Thoracic aorta (tissue), 2 donors: ENCODE results near the gene ERBB4. TPM values are rescaled to one million over a fixed set of nuclear protein-coding genes. Genes with fewer than 3 reads are reported as not detected.

Experiments
- ATAC-seq: fragments of 150-250 bp; one replicate; pipeline ENCODE4 v1.8.0; 2017; ENCODE audit warnings: low read depth; ENCODE audit not compliant: insufficient number of reproducible peaks, low FRiP score
- DNase-seq: peaks from one replicate; pipeline ENCODE4 v3.0.0-alpha.2; 2020; ENCODE audit warnings: low spot score
- H3K27ac ChIP-seq, 2 donors: fragments of 200-600 bp; sonication (generic); 1 replicate in 1 of 2; 2 replicates in 1 of 2; pipeline ENCODE4 v1.5.1; 2016; ENCODE audit warnings: mild to moderate bottlenecking in 2 of 2, moderate library complexity in 2 of 2
- H3K27me3 ChIP-seq: fragments of 200-600 bp; sonication (generic); replicated peaks from 2 replicates; pipeline ENCODE4 v1.6.0; 2016; ENCODE audit warnings: mild to moderate bottlenecking; ENCODE audit not compliant: insufficient read depth
- H3K36me3 ChIP-seq: fragments of 200-600 bp; sonication (generic); one replicate; pipeline ENCODE4 v1.5.1; 2016
- H3K4me1 ChIP-seq, 2 donors: fragments of 200-600 bp; sonication (generic); 1 replicate in 1 of 2; 2 replicates in 1 of 2; pipeline versions ENCODE4 v1.5.1 to v1.6.0; 2016; ENCODE audit warnings: low read depth in 2 of 2, mild to moderate bottlenecking in 1 of 2; ENCODE audit not compliant: control insufficient read depth in 1 of 2
- H3K4me3 ChIP-seq: fragments of 200-600 bp; sonication (generic); 2 replicates; pipeline ENCODE4 v1.5.1; 2016; ENCODE audit warnings: mild to moderate bottlenecking
- H3K9me3 ChIP-seq: fragments of 200-600 bp; sonication (generic); 2 replicates; pipeline ENCODE4 v1.5.1; 2016
- CTCF ChIP-seq: fragments of 200-600 bp; sonication (generic); IDR thresholded peaks from one replicate; pipeline ENCODE4 v1.5.1; 2019; ENCODE audit warnings: antibody characterized with exemption
- total RNA-seq, 2 donors: library from RNA; depleted of rRNA; stranded (reverse); fragments of >200 nt; gene quantifications; one replicate each; pipeline versions ENCODE4 v1.1.0 to v1.2.3, GENCODE V29; 2016

The ERBB4 gene
- total RNA-seq, 2 donors from 2014 or later, result 15.7 to 29.3 TPM

- Histone ChIP-seq H3K4me1 (no peaks in the 10 kb centered on the region), H3K27me3 (no peaks in the 10 kb centered on the region), H3K36me3 (peaks cover 6% of the 10 kb centered on the region), H3K27ac (no peak overlapping the region), H3K4me3 (no peak overlapping the region), H3K9me3 (no peaks in the 10 kb centered on the region)
- DNase-seq (no peak), ATAC-seq (no peak)
- no peak for TF ChIP-seq CTCF
These were observed 863.9 kb downstream of the ERBB4 start for GRCh38 chr2:211674715-211675114.

GRCh38 chr2:211673133-211673905 lies 865.3 kb downstream of the ERBB4 start:
- Histone ChIP-seq H3K27ac (no peak overlapping the region), H3K36me3 (peaks cover 6% of the 10 kb centered on the region), H3K4me1 (no peaks in the 10 kb centered on the region), H3K27me3 (no peaks in the 10 kb centered on the region), H3K4me3 (no peak overlapping the region), H3K9me3 (no peaks in the 10 kb centered on the region)
- TF ChIP-seq CTCF, result no peak
- ATAC-seq (no peak), DNase-seq (no peak)

- Histone ChIP-seq H3K9me3 (no peaks in the 10 kb centered on the region), H3K36me3 (peaks cover 6% of the 10 kb centered on the region), H3K4me1 (no peaks in the 10 kb centered on the region), H3K27ac (no peak overlapping the region), H3K4me3 (no peak overlapping the region), H3K27me3 (no peaks in the 10 kb centered on the region)
- DNase-seq, result no peak
- no peak for TF ChIP-seq CTCF
- ATAC-seq, result no peak
These were observed 866.6 kb downstream of the ERBB4 start for GRCh38 chr2:211671977-211672376.

- H3K4me3 ChIP-seq, result no peak overlapping the region
- H3K36me3 ChIP-seq, result peaks cover 3% of the 10 kb centered on the region
- no peaks in the 10 kb centered on the region for H3K9me3 ChIP-seq
- H3K27me3 ChIP-seq, result no peaks in the 10 kb centered on the region
- DNase-seq (no peak), ATAC-seq (no peak)
- H3K4me1 ChIP-seq, result no peaks in the 10 kb centered on the region
- no peak for TF ChIP-seq CTCF
- H3K27ac ChIP-seq, result no peak overlapping the region
These were observed 873.3 kb downstream of the ERBB4 start for GRCh38 chr2:211665299-211665698.

GRCh38 chr2:211664321-211664720 lies 874.3 kb downstream of the ERBB4 start:
- H3K36me3 ChIP-seq, result peaks cover 3% of the 10 kb centered on the region
- no peak overlapping the region for H3K27ac ChIP-seq
- no peak for TF ChIP-seq CTCF
- no peaks in the 10 kb centered on the region for H3K27me3 ChIP-seq
- ATAC-seq (no peak), DNase-seq (no peak)
- H3K4me1 ChIP-seq, result no peaks in the 10 kb centered on the region
- H3K4me3 ChIP-seq, result no peak overlapping the region
- H3K9me3 ChIP-seq, result no peaks in the 10 kb centered on the region
